Measurements from ENCODE around the gene LRRC45.

The LRRC45 gene

DNA sequence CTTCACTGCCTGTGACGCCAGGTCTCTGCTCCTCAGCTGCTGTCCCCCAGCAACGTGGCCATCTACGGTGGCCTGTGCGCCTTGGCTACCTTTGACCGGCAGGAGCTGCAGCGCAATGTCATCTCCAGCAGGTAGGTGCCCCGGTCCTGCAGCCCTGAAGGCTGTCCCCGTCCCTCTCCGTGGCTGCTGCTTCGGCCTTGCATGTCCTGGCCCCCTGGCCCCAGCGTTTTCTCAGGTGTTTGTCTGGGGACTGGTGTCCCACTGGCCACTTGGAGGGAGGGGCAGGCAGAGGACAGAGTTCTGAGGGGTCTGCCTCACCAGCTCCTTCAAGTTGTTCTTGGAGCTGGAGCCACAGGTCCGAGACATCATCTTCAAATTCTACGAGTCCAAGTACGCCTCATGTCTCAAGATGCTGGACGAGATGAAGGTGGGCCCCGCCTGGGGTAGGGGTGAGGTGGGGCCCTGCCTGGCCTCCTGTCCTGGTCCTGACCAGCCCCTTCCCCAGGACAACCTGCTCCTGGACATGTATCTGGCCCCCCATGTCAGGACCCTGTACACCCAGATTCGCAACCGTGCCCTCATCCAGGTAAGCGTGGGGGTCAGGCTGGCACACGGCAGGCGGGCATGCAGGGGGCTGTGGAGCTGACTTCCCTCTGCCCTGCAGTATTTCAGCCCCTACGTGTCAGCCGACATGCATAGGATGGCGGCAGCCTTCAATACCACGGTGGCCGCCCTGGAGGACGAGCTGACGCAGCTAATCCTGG, 33.0 kb downstream of the LRRC45 start:
- no peaks in the 10 kb centered on the region for H3K4me1 ChIP-seq (ENCODE audit: insufficient read depth, low read length)
- no peak overlapping the region for H3K27ac ChIP-seq (ENCODE audit: low read depth, low read length)
- H3K36me3 ChIP-seq (ENCODE audit: insufficient read depth, low read length): peaks cover 76% of the 10 kb centered on the region
- WGBS: 95% methylated on average over 28 of the region's 28 CpGs
- H3K4me3 ChIP-seq (ENCODE audit: low read length): no peak overlapping the region
- H3K27me3 ChIP-seq (ENCODE audit: insufficient read depth, low read length): no peaks in the 10 kb centered on the region
- H3K9me3 ChIP-seq (ENCODE audit: insufficient read depth, low read depth, low read length): no peaks in the 10 kb centered on the region
- H3K9ac ChIP-seq (ENCODE audit: low read depth, low read length): no peak overlapping the region

DNA sequence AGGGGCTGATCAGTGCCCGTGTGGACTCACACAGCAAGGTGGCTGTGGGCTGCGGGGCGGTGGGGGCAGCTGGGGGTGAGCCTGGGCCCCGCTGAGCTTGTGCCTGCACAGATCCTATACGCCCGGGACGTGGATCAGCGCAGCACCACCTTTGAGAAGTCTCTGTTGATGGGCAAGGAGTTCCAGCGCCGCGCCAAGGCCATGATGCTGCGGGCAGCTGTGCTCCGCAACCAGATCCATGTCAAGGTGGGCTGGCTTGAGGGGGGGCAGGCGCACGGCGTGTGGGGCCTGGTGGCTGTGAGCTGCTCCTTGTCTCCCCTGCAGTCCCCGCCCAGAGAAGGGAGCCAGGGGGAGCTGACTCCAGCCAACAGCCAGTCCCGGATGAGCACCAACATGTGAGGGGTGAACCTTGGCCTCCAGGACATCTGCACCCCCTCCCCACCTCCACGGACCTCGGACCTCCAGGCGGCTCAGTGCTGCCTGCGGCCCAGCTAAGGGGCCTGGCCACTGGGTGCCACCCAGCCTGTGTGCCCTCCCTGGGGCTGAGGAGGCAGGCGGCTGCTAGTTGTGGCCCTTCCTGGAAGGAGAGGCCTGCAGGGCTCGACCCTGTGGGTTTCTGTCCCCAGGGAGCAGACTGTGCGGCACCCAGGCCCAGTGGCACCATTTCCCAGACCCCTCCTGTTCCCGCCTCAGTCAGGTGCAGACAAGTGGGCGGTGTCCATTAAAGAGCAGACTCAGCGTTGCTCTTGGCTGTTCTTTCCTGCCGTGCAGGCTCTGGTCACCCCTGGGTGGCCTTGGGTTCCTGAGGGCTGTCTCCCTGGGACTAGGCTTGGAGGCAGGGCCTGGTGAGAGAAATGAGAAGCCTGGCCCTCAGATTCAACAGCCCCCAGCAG, 33.9 kb downstream of the LRRC45 start:
- Histone ChIP-seq H3K9ac (ENCODE audit: low read depth, low read length) (no peak overlapping the region), H3K9me3 (ENCODE audit: insufficient read depth, low read depth, low read length) (no peaks in the 10 kb centered on the region), H3K27ac (ENCODE audit: low read depth, low read length) (no peak overlapping the region), H3K4me3 (ENCODE audit: low read length) (no peak overlapping the region), H3K4me1 (ENCODE audit: insufficient read depth, low read length) (no peaks in the 10 kb centered on the region), H3K36me3 (ENCODE audit: insufficient read depth, low read length) (peaks cover 82% of the 10 kb centered on the region), H3K27me3 (ENCODE audit: insufficient read depth, low read length) (no peaks in the 10 kb centered on the region)
- WGBS: 94% methylated on average over 29 of the region's 29 CpGs

DNA sequence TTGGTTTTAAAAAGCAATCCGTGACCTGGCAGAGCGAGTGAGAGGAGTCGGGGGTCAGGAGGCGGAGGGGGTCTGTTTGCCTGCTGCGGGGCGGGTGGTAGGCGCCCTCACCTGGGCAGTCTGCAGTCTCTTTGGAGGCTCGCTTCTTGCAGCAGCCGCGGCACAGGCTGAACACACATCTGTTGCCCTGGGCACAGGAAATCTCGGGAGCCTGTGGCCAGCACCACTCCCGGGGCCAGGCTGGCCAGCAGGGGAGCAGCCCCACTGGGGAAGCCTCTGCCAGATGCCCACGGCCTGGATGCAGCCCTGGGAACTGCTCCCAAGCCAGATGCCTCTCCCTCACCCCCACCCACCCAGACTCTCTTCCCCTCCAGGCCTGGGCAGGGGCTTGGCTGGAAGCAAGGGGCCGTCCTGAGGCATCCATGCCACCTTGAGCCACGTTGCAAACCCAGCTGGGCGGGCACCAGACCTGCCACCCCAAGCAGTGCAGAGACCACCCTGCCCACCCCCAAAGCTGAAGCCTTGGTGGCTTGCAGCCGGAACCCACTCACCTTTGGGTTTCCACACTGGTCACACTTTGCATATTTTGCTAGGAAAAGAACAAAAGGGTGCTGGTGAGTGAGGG, 35.2 kb downstream of the LRRC45 start:
- no peak overlapping the region for H3K9ac ChIP-seq (ENCODE audit: low read depth, low read length)
- WGBS: 91% methylated on average over 17 of the region's 17 CpGs
- H3K27me3 ChIP-seq (ENCODE audit: insufficient read depth, low read length): no peaks in the 10 kb centered on the region
- H3K4me3 ChIP-seq (ENCODE audit: low read length): no peak overlapping the region
- no peak overlapping the region for H3K27ac ChIP-seq (ENCODE audit: low read depth, low read length)
- peaks cover 93% of the 10 kb centered on the region for H3K36me3 ChIP-seq (ENCODE audit: insufficient read depth, low read length)
- no peaks in the 10 kb centered on the region for H3K4me1 ChIP-seq (ENCODE audit: insufficient read depth, low read length)
- H3K9me3 ChIP-seq (ENCODE audit: insufficient read depth, low read depth, low read length): no peaks in the 10 kb centered on the region

DNA sequence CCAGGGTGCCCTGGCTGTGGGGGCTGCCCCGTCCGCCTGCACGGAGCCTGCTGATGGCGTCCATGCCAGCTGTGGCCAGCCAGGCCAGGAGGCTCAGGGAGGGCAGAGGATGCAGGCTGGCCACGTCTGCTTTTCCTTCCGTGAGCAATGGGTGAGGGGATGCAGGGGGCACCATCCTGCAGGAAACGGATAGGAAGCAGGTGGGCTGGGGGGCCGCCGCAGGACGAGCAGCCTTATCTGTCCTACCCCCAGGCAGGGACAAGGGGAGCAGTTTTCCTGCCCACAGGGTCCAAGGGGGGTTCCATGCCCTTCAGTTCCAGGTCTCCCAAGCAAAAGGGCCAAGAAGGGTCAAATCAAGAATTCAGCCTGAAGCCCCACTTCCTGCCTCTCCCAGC, 35.7 kb downstream of the LRRC45 start:
- WGBS: 94% methylated on average over 10 of the region's 10 CpGs
- no peak overlapping the region for H3K9ac ChIP-seq (ENCODE audit: low read depth, low read length)
- no peaks in the 10 kb centered on the region for H3K9me3 ChIP-seq (ENCODE audit: insufficient read depth, low read depth, low read length)
- H3K4me3 ChIP-seq (ENCODE audit: low read length): no peak overlapping the region
- no peaks in the 10 kb centered on the region for H3K27me3 ChIP-seq (ENCODE audit: insufficient read depth, low read length)
- peaks cover 93% of the 10 kb centered on the region for H3K36me3 ChIP-seq (ENCODE audit: insufficient read depth, low read length)
- no peaks in the 10 kb centered on the region for H3K4me1 ChIP-seq (ENCODE audit: insufficient read depth, low read length)
- no peak overlapping the region for H3K27ac ChIP-seq (ENCODE audit: low read depth, low read length)

DNA sequence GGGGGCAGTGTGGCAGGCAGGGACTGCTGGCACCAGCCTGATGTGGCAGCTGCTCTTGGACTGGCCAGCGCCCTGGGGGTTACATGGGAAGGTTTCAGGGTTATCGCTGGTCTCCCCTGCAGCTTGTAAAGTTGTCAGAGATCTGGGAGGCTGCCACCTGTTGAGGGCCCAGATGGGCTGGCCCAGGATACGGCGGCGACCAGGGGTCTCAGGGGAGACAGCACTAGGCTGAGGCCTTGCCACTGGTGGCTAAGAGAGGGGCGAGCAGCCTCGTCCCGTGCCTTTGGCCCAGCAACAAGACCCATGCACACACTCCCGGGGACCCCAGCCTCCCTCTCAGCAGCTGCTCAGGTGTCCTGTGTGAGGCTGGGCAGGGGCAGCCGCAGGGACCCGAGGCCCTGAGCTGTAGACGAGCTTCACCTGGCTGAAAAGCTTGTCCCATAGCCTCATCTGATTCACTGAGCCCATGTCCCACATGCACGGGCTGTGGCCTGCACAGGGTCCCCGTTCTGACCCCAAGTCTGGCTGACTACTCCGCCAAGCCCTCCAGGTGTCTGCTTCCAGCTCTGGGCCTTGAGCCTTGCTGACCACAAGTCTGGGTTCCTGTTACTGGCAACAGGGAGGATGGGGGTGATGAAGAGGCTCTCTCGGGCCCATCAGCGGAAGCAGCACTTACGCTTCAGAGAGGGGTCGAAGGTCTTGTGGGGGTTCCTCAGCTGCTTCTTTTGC, 36.3 kb downstream of the LRRC45 start:
- no peaks in the 10 kb centered on the region for H3K9me3 ChIP-seq (ENCODE audit: insufficient read depth, low read depth, low read length)
- peaks cover 92% of the 10 kb centered on the region for H3K36me3 ChIP-seq (ENCODE audit: insufficient read depth, low read length)

DNA sequence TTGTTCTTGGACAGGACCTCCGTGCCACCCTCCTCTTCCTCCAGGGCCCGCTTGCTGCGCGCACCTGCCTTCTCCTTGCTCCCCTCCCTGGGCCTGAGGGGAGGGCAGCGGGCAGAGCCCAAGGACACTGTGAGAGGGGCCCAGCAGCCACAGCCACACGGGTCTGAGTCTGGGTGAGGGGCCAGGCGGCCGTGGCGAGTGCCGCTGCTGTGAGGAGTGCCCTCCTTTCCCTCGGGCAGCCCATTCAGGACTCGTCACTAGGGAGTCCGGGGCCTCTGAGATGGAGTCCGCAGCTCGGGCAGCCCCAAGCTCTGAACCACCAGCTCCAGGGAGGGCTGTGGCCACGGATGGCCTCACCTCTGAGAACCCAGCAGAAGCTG, 36.9 kb downstream of the LRRC45 start:
- no peaks in the 10 kb centered on the region for H3K4me1 ChIP-seq (ENCODE audit: insufficient read depth, low read length)

More for the DNA sequence above, 36.3 kb downstream of the LRRC45 start:
- no peak overlapping the region for H3K4me3 ChIP-seq (ENCODE audit: low read length)
- 94% methylated on average over 19 of the region's 19 CpGs for WGBS
- no peak overlapping the region for H3K27ac ChIP-seq (ENCODE audit: low read depth, low read length)
- H3K4me1 ChIP-seq (ENCODE audit: insufficient read depth, low read length): no peaks in the 10 kb centered on the region
- no peak overlapping the region for H3K9ac ChIP-seq (ENCODE audit: low read depth, low read length)
- no peaks in the 10 kb centered on the region for H3K27me3 ChIP-seq (ENCODE audit: insufficient read depth, low read length)

DNA sequence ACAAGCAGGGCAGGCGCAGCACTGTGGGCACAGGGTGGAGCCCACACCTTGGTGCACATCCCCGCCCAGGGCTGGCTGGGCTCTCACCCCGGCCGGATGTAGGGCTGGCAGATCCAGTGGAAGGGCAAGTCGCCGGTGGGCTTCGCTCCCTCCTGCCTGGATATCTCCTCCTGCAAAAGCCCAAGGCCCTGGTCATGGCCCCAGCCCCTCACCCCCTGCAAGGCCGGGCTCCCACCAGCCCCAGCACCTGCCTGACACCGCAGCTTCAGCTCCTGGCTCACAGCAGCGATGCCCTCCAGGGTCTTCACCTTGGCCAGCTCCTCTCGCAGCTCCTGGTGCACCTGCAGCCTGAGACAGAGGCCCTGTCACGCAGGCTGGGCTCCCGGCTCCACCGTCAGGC, 37.5 kb downstream of the LRRC45 start:
- H3K4me1 ChIP-seq (ENCODE audit: insufficient read depth, low read length): no peaks in the 10 kb centered on the region
- peaks cover 82% of the 10 kb centered on the region for H3K36me3 ChIP-seq (ENCODE audit: insufficient read depth, low read length)
- 89% methylated on average over 14 of the region's 14 CpGs for WGBS
- no peak overlapping the region for H3K27ac ChIP-seq (ENCODE audit: low read depth, low read length)
- H3K4me3 ChIP-seq (ENCODE audit: low read length): no peak overlapping the region
- no peaks in the 10 kb centered on the region for H3K27me3 ChIP-seq (ENCODE audit: insufficient read depth, low read length)
- no peak overlapping the region for H3K9ac ChIP-seq (ENCODE audit: low read depth, low read length)
- H3K9me3 ChIP-seq (ENCODE audit: insufficient read depth, low read depth, low read length): no peaks in the 10 kb centered on the region

More for the DNA sequence above, 36.9 kb downstream of the LRRC45 start:
- 97% methylated on average over 16 of the region's 16 CpGs for WGBS
- Histone ChIP-seq H3K9me3 (ENCODE audit: insufficient read depth, low read depth, low read length) (no peaks in the 10 kb centered on the region), H3K36me3 (ENCODE audit: insufficient read depth, low read length) (peaks cover 86% of the 10 kb centered on the region), H3K27me3 (ENCODE audit: insufficient read depth, low read length) (no peaks in the 10 kb centered on the region), H3K9ac (ENCODE audit: low read depth, low read length) (no peak overlapping the region), H3K4me3 (ENCODE audit: low read length) (no peak overlapping the region), H3K27ac (ENCODE audit: low read depth, low read length) (no peak overlapping the region)

DNA sequence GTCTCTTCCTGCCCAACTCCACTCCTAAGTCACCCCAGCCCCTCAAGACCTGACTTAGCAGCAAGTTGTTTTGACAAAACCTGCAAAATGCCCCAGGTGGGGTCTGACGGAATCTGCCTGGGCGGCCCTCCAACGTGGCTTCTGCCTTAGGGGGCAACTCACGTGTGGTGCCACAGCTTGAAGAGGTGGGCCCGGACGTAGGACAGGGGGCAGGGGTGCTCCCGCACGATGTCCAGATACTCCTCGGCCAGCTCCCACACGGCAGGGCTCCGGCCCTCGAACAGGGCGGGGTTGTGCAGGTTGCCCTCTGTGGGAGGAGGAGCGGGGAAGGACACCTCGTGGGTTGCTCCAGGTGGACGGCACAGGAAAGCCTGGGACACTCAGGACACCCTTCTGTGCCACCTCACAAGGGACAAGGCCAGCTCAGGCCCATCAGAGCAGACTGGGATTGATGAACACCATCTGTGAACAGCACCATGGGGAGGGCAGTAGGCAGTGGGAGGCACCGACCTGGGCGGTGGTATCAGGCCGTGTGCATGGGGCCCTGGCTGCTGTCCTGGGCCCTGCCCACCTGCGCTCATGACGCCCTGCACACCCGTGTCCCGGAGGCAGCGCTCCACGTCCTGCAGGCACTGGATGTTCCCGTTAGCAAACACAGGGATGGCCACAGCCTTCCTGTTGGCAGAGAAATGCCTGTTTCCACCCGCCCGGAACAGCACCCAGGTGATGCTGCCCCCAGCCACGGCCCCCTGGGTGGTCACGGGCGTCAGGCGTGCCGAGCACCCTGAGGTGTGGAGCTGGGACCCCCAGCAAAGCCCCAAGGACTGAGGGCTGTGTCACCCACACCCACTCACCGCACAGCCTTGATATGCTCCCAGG, 38.2 kb downstream of the LRRC45 start:
- WGBS: 95% methylated on average over 34 of the region's 34 CpGs
- no peak overlapping the region for H3K9ac ChIP-seq (ENCODE audit: low read depth, low read length)
- peaks cover 75% of the 10 kb centered on the region for H3K36me3 ChIP-seq (ENCODE audit: insufficient read depth, low read length)

DNA sequence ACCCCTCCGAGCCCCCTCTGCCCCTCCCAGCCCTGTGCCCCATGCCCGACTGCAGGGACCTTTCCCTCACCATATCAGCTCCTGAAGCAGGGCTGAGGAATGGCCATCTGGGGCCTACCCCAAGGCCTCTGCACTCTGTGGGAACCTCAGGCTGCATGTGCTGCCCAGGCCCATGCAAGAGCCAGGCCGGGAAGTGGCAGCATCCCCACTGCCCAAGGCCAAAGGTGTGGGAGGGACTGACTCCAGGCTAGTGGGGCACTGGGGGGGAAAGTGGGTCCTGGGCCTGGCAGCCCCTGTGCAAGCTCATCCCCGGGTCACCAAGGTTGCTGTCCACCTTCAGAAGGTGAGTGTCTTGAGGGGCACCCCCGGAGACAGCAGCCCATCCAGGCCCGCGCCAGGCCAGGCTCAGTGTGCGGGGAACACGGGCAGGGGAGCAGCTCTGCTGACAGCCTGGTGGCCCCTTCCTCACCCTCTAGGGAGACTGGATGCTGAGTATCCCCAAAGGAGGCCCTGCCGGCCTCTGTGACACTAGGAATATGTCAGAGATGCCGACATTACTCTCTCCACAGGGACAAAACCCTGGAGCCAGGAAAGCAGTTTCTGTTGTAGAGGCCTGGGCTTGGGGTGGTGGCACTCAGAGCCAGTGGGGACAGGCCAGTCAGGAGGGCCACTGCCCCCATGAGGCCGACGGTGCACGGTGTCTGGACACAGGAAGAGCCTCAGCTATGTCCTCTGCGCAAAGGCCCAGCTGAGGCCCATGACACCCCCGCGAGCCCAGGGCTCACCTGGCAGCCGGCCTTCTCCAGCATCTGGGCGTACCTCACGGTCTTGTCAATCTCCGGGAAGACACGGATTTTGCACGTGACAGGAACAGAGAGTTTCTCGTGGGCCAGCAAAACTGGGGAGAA, 39.2 kb downstream of the LRRC45 start:
- WGBS: 94% methylated on average over 24 of the region's 24 CpGs
- H3K27ac ChIP-seq (ENCODE audit: low read depth, low read length): no peak overlapping the region
- peaks cover 64% of the 10 kb centered on the region for H3K36me3 ChIP-seq (ENCODE audit: insufficient read depth, low read length)
- no peaks in the 10 kb centered on the region for H3K9me3 ChIP-seq (ENCODE audit: insufficient read depth, low read depth, low read length)
- H3K4me1 ChIP-seq (ENCODE audit: insufficient read depth, low read length): no peaks in the 10 kb centered on the region
- no peak overlapping the region for H3K4me3 ChIP-seq (ENCODE audit: low read length)
- H3K27me3 ChIP-seq (ENCODE audit: insufficient read depth, low read length): no peaks in the 10 kb centered on the region
- H3K9ac ChIP-seq (ENCODE audit: low read depth, low read length): no peak overlapping the region

More for the DNA sequence above, 38.2 kb downstream of the LRRC45 start:
- H3K9me3 ChIP-seq (ENCODE audit: insufficient read depth, low read depth, low read length): no peaks in the 10 kb centered on the region
- no peaks in the 10 kb centered on the region for H3K4me1 ChIP-seq (ENCODE audit: insufficient read depth, low read length)
- no peak overlapping the region for H3K27ac ChIP-seq (ENCODE audit: low read depth, low read length)
- no peak overlapping the region for H3K4me3 ChIP-seq (ENCODE audit: low read length)
- H3K27me3 ChIP-seq (ENCODE audit: insufficient read depth, low read length): no peaks in the 10 kb centered on the region

Measured in HUES64 (cell line).